HG02759 (cell line): ENCODE results near the gene USB1.
"Not testable (repeated sequence)": the region's sequence is repeated elsewhere in the genome, so short reads cannot be mapped to it uniquely, and the experiment has no call there.

Experiments
- ATAC-seq: cut with Tn5 transposase; IDR thresholded peaks from one replicate; pipeline ENCODE4 v1.9.1; 2021; ENCODE audit warnings: mild to moderate bottlenecking, moderate library complexity; ENCODE audit not compliant: unreplicated experiment

USB1 gene

DNA sequence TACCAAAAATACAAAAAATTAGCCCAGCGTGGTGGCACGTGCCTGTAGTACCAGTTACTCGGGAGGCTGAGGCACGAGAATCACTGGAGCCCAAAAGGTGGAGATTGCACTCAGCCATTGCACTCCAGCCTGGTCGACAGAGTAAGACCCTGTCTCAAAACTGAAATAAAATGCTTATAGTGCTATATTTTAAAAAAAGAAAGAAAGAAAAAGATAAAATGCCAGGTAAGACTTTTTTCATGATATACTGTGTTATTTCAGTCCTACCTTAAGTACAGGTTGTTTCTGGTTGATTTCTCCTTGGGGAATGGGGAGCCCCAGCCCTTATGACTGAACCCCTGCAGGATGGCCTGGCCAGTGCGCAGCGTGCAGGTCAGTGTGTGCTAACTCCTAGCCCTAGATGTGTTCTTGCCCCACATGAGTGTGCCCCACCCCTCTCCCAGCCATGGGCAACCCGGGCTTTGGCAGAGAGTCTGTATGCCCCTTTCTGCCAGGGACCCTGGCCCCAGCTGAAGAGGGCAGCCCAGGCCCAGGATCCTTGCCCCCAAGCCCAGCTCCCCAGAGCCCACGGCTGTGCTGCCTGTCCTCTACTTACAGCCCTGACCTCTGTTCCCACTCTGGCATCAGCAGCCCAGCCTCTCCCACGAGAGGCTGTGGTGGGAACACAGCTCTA, 31.6 kb upstream of the USB1 start:
- no peak for ATAC-seq

DNA sequence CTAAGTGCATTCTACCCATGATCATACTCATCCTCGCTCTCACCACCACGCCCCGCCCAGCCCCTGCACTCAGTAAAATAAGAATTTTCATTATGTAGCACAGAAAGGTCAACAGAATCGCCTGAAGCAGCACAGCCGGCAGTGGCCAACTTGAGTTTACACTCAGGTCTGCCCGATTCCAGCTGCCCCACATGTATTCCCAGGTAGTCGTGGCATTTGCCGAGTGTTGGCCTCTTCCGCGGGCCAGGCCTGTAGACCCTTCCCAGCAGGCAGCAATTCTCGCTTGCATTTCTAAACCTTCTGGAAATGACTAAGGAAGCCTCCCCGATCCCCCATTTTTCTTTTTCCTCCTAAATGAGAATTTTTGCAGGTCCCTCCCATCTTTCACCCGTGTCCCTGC, 30.9 kb upstream of the USB1 start:
- ATAC-seq: no peak

DNA sequence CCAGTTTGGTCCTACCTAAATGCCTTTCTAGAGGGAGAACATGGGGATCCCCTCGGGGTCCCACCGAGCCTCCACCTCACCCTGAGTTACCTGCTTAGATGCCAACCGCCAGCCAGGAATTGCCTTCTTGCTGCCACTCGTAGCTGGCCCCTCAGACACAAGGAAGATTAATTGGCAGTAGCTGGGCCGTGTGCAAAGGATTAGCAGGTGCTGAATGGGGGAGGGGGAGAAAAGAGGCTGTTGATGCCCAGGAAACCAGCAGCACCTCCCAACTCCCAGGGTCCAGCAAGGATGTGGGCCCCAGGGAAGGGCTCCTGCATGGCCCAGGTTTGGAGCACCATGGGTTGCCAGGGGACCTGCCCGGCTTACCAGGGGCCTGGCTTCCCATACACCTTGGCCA, 30.2 kb upstream of the USB1 start, which contains the start of gene CNGB1:
TSS of gene CNGB1 (minus strand) at position 159 of the 400 bp plus-strand sequence. CDS start 3,842 bp downstream, outside the sequence.
- no peak for ATAC-seq

DNA sequence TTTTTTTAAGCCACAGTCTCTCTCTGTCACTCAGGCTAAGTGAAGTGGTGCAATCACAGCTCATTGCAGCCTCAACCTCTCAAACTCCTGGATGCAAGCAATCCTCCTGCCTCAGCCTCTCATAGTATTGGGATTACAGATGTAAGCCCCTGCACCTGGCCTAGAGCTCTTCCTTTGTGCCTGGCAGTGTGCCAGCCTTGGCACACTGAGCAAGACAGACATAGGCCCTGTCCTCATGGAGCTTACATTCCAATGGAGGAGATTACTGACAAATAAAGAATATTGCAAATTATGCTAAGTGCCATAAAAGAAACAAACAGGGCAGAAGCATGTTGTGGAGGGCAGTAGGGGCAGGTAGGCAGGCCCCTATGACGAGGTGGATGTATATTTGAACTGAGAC, 29.4 kb upstream of the USB1 start:
- no peak for ATAC-seq

- no peak for ATAC-seq
Measured at GRCh38 chr16:57972306-57972705, 28.9 kb upstream of the USB1 start.

GRCh38 chr16:57976331-57976796, 24.8 kb upstream of the USB1 start:
- no peak for ATAC-seq

- ATAC-seq: no peak
Measured at GRCh38 chr16:57977418-57978069, 23.7 kb upstream of the USB1 start.

DNA sequence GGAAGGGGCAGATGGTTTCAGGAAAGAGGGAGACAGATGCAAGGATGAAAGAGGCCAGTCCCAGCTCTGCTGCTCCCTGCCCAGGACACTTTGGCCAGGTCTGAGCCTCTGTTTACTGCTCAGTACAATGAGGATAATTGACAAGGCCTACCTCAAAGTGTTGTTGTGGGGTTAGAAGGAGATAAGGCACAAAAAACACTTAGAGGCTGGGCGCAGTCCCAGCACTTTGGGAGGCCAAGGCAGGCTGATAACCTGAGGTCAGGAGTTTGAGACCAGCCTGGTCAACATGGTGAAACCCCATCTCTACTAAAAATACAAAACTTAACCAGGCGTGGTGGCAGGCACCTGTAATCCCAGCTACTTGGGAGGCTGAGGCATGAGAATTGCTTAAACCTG, 23.1 kb upstream of the USB1 start:
- ATAC-seq: not testable (repeated sequence)

DNA sequence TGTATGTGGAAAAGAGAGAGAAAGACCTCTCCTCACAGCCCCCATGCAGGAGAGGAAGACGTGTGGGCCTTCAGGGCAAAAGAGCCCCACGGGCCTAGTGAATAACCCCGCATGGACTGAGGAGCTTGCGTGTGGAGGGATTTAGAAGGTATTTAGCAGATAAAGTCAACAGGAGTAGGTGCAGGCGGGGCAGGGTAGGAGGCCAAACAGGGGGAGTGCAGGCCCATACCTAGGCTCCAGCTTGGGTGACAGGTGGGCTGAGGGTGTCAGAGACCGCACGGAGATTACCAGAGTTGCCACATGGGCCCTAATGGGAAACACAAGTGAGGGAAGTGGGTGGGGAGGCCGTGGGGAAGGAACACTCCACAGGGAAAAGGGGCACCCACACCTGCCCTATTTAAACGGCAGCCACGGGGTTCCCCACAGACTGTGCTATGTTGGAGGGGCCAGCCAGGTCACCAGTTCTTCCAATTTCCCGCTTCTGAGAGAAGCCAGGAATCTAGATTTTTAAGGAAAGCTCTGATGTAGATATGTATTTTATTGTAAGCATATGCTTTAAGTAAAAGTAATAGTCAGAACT, 22.1 kb upstream of the USB1 start:
- ATAC-seq: no peak

GRCh38 chr16:57981636-57982035, 19.6 kb upstream of the USB1 start:
- no peak for ATAC-seq

DNA sequence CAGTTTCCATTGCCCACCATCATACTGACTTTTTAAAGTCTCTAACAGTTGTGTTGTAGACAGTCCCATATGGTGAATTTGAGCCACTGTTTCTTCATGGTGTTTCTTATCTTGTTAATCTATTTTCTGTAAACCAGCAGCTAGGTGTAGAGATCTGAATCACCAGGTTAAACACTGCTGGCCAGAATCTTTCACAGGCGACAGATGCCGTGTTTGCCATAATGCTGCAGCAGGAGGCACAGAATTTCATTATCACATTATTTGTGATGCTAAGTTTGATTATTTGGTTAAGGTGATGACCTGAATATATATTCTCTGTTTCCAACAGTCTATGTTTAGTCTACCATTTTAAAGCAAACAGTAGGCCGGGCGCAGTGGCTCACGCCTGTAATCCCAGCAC, 18.8 kb upstream of the USB1 start:
- no peak for ATAC-seq

DNA sequence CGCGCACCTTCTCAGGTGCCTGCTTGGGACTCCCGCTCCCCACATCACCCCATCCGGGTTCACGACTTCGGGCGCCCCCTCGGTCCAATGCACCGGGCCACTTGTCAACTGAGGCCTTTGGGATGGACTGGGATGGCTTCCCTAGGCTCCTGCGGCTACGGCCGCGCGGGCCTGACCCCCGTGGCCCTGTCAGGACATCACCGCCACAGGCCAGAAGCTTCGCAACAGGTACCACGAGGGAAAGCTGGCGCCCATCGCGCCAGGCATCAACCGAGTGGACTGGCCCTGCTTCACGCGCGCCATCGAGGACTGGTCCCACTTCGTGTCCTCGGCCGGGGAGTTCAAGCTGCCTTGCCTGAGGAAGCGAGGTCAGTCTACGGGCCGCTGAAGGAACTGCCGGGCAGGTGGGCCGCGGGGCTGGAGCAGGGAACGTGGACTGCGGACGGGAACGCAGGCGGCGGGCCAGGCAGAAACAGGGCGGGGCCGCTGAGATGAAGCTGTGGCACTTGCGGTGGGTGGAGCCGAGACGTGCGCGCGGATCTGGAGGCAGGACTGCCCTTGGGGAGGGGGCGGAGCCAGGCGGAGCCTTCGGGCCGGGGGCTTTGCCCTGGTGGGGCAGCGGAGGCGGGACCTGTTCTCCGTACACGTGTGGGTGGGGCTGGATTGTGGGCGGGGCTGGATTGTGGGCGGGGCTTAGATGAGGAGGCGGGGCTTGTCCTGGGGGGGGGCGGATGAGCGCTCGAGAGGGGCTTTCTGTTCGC, 16.6 kb upstream of the USB1 start:
- ATAC-seq: peak; percentile 92

DNA sequence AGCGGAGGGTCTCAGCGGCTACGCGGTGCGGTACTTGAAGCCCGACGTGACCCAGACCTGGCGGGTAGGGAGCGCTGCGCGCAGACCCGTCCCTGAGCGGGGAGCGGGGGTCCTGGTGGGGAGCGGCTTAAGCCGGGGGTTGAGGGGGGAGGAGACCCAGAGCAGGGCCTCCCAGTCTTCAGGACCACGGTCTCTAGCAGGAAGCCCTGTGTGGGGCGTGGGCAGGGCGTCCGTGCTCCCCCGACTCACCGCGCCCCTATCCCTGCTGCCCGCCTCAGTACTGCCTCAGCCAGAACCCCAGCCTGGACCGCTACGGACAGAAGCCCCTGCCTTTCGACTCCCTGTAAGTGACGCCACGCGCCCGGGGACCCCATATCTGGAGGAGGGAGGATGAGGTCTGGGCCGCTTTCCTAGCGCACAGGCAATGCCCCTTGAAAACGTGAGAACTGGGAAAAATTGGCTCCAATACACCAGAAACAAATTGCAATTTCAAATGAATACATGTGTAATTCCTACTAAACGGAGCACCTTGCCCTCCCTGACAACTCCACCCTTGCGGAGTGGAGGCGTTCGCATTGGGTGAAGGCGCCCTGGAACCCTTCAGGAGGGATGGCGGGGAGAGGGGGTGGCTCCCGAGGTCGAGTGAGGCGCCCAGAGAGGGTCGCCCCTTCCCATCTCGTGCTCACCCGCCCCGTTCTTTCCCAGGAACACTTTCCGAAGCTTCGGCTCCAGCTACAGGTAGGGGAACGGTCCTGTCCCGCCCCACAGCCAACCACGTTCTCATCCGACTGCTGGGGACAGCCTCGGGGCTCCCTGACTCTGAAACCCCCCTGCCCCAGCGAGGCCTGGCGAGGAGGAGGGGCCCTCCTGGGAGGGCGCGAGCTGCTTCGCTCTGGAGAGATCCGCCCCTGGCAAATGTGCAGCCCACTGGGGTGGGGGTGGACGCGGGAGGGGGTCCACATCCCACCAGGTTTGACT, 15.7 kb upstream of the USB1 start:
- ATAC-seq: peak; percentile 22

DNA sequence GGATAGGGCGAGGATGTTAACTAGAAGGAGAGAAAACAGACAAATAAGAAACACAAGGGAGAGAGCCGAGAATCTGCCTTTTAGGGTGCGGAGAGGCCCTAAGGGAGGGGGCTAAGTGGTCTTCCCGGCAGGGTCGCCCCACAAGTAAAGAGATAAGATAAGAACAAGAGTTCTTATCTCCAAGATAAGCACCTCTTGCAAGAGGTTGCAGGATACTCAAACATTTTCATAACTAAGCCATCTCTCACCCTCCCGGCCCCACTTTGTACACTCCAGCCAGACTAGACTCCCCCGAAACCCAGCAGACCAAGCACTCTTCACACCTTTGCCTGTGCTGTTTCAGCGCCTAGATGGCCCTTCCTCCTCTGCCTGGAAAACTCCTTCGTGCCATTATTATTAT, 15.0 kb upstream of the USB1 start:
- no peak for ATAC-seq

GRCh38 chr16:57987441-57988177, 13.6 kb upstream of the USB1 start:
- ATAC-seq: no peak

DNA sequence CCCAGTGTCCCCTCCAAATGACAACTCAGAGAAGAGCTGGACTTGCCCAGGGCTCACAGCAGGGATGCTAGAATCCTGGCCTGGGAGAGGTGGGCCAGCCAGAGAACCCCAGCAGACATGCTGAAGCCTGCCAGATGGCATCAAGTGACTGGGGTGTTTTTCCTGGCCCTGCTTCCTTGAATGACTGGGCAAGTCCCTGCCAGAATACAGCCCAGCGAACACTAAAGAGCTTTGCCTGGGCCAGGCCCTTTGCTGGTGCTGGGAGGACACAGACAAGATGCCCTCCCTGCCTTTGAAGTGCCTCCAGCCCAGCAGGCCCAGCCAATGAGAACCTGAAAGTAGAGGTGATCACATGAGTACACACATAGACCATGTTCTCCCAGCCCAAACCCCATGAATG, 12.3 kb upstream of the USB1 start:
- ATAC-seq: no peak

- no peak for ATAC-seq
Measured at GRCh38 chr16:57991551-57992059, 9.6 kb upstream of the USB1 start.

DNA sequence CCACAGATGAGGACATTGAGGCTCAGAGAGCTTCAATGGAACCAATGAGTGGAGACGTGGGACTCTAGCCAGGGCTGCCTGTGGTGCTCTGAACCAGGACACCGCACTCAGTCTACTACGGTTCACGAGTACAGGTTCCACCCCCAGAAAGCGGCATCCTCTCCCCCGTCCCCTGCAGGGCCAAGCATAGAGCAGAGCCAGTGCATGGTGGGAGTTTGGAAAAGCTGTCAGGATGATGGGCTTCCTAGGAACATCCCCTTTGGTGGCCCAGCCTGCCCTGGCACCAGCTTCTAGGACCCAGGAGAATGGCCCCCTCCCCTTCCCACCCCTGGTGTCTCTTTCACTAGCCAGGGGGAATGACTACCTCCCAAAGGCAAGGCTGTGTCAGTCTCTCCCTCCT, 9.1 kb upstream of the USB1 start:
- ATAC-seq: no peak

DNA sequence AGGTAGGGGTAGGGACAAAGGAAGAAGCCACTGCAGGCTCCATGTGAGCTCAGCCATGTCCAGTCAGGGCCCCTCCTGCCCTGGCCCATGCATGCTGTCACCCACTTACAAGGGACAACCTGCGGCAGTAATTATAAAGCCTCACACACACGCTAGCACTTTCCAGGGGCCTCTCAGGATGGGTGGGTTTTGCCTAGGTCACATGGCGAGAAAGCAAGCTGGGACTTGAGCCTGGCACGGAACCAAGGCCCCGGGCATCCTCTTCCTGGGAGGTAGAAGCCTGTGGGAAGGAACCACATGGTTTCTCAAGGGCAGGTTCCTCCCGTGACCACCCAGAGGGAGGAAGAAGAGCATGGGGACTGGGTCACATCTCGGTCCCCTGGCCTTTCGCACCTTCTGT, 7.8 kb upstream of the USB1 start:
- ATAC-seq: no peak
